HG02981 (cell line): ENCODE results near the gene INIP.
"Not testable (repeated sequence)": the region's sequence is repeated elsewhere in the genome, so short reads cannot be mapped to it uniquely, and the experiment has no call there.

ENCODE experiments used
- ATAC-seq: cut with Tn5 transposase; IDR thresholded peaks from one replicate; pipeline ENCODE4 v1.9.1; 2021; ENCODE audit warnings: mild to moderate bottlenecking, moderate library complexity; ENCODE audit not compliant: unreplicated experiment

INIP gene

DNA sequence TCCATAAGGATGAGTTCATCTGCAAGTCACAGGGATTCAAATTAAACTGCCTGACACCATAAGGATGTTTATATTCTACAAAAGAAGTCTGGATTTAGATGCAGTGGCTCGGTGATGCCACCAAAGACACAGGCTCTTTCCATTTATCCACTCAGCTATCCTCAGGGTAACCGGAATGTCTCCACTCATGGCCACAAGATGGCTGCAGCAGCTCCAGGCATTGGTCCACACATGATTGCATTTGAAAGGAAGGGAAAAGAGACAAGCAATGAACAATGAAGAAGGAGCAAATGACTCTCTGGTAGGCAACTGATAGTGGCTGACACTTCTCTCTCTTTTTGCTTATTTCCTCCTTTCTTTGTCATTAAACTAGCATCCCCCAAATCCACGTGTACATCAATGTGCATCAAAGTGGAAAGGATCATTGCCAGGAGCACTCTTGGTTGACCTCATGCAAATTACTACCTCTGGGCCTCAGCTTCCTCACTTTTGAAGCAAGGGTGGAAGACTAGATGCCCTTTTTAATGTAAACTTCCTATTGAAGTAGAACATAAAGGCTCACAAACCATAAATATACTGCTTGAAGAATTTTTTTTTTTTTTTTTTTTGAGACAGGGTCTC lies 25.4 kb upstream of the INIP start:
- no peak for ATAC-seq

DNA sequence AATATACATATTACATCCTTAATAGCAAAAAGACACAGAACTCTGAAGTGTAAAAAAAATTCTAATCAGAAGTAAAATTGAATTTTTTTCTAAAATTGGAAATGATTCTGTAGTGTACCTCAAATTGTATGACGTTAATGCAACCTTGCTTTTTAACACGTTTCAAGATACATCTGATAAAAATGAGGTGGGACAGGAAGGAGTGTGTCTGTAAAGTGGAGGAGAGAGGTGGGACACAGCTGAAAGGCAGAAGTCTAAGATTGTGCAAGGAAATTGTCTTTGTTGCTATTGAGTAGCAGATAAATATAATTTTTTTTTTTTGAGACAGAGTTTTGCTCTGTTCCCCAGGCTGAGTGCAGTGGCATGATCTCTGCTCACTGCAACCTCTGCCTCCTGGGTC lies 17.0 kb upstream of the INIP start:
- ATAC-seq = no peak

DNA sequence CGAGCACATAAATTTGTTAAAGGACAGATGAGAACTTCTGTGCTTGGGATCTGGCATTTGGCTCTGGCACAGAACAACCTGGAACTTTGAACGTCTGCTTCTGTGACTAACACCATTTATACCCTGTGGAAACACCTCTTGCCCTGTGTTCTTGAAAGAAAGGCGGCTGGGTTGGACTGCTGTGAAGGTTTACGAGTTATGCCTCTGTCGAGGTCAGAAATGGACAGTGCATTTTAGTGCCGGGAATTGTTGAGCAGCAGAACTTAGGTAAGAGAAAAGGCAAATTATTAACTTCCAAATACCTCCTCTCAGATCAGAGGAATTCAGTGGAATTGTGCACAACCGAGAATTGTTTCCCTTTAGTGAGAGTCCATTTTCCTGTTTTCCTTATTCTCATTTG lies 14.1 kb upstream of the INIP start:
- ATAC-seq = no peak

DNA sequence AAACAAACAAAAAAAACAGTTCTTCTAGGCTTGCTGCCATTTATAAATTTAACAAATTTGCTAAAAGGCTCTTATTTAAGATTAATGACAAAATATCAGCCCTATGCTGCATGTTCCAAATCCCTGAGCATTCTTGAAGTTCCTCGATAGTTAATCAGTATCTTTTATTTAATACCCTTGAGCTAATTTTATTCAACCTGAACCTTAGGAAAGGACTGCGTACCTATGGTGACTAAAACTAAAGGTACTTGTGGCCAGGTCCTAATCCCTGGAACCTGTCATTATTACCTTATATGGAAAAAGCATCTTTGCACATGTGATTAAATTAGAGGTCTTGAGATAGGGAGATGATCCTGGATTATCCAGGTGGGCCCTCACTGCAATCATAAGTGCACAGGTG lies 10.5 kb upstream of the INIP start:
- no peak for ATAC-seq

DNA sequence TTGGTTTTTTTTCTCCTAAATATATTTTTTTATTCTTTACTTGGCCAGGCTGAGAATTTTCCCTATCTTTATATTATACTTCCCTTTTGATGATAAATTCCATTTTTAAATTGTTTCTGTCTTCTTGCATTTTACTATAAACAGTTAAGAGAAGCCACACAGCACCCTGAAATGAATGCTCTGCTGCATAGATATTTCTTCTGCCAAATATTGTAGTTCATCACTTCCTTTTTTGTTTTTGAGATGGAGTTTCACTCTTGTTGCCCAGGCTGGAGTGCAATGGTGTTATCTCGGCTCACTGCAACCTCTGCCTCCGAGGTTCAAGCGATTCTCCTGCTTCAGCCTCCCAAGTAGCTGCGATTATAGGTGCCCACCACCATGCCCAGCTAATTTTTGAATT lies 8.5 kb upstream of the INIP start:
- no peak for ATAC-seq

DNA sequence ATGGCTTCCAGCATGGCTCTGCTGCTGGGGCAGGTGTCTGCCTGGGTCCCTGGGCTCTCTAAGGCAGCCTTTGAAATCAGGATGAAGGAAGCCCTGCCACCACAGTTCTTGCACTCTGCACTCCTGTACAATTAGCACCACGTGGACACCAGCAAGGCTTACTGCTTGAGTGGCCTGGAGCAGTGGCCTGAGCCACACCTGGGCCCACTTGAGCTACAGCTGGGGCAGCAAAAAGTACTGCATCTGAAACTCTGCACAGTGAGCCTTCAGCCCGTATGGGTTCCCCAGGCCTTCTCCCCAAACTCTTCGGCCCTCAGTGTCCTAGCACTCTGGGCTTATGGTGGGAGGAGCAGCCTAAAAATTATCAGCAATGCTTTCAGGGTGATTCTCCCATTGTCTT lies 8.0 kb upstream of the INIP start:
- no peak for ATAC-seq

DNA sequence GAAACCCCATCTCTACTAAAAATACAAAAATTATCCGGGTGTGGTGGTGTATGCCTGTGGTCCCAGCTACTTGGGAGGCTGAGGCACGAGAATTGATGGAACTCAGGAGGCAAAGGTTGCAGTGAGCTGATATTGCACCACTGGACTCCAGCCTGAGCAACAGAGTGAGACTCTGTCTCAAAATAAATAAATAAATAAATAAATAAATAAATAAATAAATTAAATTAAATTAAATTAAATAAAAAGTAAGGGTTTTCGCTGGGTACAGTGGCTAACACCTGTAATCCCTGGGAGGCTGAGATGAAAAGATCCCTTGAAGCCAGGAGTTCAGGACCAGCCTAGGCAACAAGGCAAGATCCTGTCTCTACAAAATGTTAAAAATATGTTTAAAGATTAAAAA lies 4.8 kb upstream of the INIP start:
- ATAC-seq = not testable (repeated sequence)

DNA sequence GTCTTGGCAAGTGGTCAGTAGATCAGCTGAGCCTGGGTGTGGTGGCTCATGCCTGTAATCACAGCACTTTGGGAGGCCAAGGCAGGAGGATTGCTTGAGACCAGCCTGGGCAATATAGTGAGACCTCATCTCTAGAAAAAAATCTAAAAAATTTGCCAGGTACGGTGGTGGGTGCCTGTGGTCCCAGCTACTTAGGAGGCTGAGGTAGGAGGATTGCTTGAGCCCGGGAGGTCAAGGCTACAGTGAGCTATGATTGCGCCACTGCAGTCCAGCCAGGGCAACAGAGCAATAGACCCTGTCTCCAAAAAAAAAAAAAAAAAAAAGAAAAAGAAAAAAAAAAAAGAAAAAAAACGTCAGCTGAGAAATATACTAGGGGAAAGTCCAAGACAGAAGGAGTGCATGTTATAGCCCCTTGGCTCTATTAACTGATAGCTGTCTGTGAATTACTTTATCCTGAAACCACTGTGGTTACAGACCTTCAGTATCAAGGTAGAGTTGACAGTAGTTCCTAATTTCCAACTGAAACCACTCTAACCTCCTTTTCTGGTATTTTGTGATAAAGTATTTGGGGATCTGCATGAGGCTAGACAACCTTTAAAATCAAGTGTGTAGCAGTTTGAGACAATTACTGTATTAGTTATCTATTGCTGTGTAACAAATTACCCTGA lies 2.3 kb upstream of the INIP start:
- ATAC-seq = no peak

DNA sequence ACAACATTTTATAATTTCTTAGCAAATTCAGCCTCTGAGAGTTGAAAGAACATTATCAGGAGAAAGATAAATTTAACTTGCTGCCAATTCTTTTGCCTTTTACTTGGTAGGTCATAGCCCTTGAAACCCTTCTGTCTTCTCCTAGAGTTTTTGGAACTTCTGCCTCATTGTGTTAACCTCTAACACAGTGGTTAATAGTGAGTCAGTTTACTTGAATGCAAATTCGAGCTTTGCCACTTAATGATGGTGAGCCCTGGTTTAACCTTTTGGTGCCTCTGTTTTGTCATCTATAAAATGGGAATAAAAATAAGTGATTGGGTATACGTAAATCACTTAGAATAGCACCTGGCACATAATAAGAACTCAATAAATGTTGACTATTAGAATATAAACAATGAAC lies 1.8 kb upstream of the INIP start:
- ATAC-seq = no peak

DNA sequence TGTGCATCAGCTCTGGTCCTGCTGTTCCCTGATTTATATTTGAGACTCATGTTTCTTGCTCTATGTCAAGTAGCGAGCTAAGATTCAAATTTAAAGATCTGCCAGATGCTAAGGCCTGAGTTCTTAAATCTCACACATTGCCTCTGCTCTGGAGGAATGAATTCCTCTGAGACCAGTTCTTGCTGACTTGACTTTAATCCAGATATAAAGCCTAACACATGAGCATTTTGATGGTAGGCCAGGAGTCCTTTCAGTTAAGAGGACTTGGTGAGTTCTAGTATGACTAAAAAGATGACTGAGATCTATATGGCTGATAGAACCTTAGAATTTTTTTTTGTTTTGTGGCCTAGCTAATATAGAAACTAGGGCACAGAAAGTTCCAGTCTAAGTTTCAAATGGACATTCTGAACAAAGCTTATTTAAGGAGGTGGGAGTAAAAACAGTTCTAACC lies 1.3 kb upstream of the INIP start:
- no peak for ATAC-seq

DNA sequence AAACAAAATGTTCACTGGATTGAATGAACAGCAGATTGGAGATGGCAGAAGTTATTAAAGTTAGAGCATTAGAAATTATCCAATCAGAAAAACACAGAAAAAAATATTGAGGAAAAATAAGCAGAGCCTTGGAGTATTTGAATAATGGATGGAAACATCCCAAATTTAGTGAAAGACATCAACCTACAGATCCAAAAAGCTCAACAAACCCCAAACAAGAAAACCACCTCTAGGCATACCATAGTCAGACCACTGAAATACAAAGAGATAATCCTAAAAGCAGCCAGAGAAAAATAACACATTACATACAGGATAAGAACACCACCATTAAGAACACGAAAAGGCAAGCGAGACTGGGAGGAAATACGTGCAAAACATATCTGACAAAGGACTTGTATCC lies 5.2 kb downstream of the INIP start:
- ATAC-seq = no peak

DNA sequence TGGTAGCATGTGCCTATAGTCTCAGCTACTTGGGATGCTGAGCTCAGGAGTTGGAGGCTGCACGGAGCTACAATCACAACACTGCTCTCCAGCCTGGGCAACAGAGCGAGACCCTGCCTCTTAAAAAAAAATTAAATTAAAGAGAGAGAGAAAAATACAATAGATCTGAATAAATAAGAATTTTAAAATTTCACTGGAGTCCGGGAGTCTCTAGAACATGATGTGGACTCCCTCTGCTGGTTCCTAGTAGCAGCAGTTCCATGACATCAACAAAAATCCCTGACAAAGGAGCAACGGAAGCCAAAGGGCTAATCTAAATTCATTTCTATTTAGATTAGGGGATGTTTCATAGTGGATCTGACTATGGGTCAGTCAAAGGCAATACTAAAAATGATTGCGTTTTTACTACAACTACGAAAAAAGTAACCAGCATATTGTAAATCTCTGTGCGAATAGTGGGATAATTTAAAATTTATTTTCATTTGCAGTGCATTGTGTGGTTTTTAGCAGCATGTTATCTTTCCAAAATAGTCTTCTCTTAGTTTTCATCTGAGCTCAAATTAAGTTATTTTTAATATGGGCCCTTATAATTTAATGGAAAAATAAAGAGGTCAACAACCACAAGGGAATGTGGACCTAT lies 6.7 kb downstream of the INIP start:
- ATAC-seq = no peak

DNA sequence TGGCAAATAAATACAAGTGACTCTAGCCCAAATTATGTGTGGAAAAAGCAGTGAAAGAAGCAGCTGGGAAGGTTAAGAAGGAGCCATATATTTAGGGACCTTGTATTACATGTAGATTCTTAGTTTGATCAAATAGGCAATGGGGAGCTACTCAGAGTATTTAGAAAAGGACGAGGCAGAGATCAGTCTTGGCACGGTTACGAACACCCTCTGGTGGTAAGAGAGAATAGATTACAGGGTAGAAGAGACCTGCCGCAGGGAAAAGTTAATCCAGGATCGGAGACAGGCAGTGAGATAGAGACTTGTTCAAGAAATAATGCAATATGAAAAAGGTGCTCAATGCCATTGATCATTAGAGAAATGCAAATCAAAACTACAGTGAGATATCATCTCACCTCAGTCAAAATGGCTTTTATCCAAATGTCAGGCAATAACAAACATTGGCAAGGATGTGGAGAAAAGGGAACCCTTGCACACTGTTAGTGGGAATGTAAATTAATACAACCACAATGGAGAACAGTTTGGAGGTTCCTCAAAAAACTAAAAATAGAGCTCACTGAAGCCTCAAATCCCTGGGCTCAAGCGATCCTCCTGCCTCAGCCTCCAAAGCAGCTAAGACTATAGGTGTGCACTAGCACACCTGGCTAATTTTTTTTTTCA lies 12.0 kb downstream of the INIP start:
- ATAC-seq = no peak

DNA sequence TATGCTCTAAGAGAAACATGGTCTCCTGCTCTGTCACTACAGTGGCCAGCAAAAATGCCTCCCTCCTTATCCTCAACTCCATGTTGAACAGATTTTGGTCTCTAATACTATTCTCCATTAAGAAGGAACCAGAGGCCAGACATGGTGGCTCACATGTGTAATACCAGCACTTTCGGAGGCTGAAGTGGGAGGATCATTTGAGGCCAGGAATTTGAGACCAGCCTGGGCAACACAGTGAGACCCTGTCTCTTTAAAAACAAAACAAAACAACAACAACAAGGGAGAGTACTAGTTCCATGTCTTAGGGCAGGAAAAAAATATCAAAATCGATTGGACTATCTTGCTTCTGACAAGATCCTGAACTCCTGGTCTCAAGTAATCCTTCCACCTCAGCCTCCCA lies 14.6 kb downstream of the INIP start:
- ATAC-seq = no peak

DNA sequence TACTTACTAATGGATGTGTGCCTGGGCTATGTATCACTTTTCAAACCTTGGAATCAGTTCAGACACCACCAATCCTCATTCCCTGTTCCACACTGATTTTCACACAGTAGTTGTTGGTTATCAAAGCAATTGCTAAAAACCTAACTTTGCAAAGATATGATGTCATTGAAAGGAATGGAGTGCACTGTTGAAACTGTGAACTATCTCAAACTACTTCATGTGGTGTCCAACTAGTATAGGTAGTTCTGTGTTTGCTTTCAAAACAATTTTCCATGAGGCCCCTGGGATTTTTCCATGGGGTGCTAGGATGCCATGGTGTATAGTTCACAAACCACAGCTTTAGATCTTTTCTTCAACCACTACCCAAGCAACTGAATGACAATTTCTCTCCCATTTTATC lies 17.8 kb downstream of the INIP start:
- no peak for ATAC-seq

DNA sequence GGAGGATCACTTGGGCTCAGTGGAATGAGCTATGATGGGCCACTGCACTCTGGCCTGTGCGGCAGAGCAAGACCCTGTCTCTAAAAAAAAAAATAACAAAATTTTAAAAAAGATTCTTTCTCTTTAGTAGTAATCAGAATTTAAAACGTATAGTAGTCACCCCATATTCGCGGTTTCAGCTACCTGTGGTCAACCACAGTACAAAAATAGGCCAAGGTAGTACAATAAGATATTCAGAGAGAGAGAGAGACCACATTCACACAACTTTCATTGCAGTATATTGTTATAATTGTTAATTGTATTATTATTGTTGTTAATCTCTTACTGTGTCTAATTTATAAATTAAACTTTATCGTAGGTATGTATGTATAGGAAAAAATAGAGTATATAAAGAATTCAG lies 18.7 kb downstream of the INIP start:
- peak; percentile 83 for ATAC-seq

DNA sequence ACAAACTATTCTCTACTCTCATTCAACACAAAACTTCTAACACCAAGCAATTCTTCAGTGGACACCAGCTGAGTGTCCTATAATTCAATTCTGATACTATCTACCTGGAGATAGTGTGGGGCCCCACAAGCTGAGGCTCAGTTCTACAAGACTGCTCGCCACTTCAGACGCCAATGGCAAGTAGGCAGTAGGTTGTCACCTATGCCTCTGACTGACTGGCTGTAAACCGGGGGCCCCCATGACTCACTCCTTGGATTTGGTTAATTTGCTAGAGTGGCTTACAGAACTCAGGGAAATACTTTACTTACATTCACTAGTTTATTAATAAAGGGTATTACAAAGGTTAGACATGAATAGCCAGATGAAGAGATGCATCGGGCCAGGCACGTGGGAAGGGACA lies 21.5 kb downstream of the INIP start:
- no peak for ATAC-seq

DNA sequence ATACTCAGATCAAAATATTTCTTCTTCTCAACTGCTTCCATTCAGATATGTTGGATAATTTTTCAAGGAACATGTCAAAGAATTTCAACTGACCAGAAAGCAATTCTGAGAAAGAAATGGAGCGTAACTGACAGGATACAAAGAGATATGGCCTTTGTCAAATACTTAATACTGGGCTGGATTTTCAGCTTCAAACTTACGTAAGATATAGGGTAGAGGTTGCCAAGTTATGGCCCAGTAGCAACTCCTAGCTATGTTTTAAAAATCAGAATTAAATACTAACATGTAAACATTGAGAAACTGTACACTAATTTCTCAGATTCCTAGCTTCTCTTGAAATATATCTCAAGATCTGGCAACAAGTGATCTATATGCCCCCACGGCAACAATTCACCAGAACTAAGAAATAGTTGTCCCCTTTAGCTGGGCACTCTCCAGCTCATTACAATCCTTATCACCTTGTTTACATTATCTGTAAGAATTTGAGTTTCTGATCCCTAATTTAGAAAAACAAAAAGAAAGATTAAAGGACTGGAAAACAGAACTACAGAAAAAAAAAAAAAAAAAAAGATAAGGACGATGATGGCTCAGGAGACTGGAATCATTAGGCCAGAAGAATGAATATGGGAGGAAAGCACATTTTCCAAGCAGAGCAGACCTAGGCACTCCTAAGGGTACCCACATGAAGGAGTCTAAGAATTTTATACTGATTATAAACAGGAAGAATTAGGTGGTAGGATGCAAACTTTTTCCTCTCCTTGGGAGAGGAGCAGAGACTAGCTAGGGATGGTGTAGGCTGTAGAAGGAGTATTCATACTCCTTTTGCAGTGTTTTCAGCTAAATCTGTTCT lies 23.0 kb downstream of the INIP start:
- no peak for ATAC-seq

DNA sequence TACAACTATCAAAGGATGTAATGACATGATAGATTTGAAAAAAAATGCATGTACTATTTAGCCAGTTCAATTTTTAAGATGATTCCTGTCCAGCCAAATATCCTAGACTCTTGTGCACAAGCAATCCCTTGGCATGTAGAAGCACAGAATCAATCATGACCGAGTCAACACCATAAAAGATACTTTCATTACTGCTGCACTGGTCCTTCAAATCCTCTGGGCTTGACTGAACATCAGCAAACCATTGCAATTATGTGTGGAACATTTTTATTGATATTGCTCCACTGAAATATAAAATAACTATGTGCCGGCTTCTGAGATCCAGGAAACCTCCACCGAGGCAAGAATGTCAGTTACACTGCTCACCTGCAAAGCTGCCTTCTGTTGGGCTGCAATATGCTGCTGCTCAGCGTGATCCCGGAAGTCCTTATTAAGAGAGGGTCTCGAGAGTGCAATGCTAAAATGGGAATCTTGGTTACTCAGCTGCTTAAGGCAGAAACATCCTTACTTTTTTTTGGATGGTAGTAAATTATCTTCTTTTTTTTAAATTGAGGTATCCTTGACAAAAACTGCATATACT lies 28.7 kb downstream of the INIP start:
- no peak for ATAC-seq

DNA sequence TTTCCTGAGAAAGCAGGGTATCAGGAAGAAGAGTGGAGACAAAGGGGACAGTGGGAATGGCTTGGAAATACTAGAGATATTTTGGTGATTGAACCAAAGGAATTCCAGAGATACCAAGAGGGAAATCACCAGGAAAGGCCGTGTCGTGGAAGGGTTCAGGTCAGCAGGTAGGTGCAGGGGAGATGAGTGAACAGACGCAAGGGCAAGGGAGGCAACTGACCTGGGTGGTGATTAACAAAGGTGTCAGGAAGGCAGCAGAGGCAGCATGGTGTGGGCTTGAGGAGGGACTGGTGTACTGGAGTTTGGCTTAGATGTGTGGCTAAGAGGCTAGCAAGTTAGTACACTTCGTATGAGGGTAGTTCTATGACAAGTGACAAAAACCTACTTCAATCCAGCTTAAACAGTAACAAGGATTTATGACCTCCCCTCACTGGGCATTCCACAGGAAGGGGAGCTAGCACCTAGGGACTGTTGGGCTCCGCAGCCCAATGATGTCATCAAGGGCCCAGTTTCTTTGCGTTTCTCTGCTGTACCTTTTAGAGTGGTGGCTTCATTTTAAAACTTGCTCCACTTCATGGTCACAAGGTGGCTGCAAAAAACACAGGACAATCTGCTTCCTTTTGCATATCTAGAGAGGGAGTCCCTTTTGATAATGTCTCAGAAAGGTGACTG lies 37.0 kb downstream of the INIP start:
- no peak for ATAC-seq
